HCT116 (cell line): ENCODE measurements around the gene DYRK1B. TPM values are rescaled to one million over a fixed set of nuclear protein-coding genes. Genes with fewer than 3 reads are reported as not detected.

Experiments used
- ATAC-seq: fragments of 200-7000 bp; cut with Tn5 transposase; 2 replicates; pipeline ENCODE4 v1.9.1; 2020; ENCODE audit warnings: mild to moderate bottlenecking, moderate library complexity
- BruUV-seq: library from RNA; stranded (reverse); fragments of 400-500 nt; replicated peaks from 2 replicates; lab custom pipeline; 2021; lab: Mats Ljungman, UMichigan
- CTCF ChIA-PET: fragments of 300-600 bp; sonication (Branson Sonifier 250); formaldehyde crosslinking; loops from one replicate; lab custom pipeline; 2021; ENCODE audit warnings: antibody characterized with exemption; lab: Charles Lee
- POLR2A ChIA-PET: fragments of 300-600, 350-600 bp; sonication (Branson Sonifier 250); formaldehyde crosslinking; loops from one replicate; lab custom pipeline; 2021; ENCODE audit warnings: antibody characterized with exemption; lab: Charles Lee
- RAD21 ChIA-PET, 2 experiments: fragments of 300-600 bp; sonication (Branson Sonifier 250); formaldehyde crosslinking; loops; one replicate each; lab custom pipeline; 2023; ENCODE audit warnings: low total read pairs in 2 of 2; ENCODE audit not compliant: uncharacterized antibody in 2 of 2, unreplicated experiment in 2 of 2, low non-redundant PET in 1 of 2; lab: Charles Lee
- DNase-seq: peaks from one replicate; pipeline ENCODE4 v3.0.0-alpha.2; 2010; ENCODE audit warnings: low read depth, low spot score
- H2AFZ ChIP-seq: fragments of 200-600 bp; shearing (Covaris generic), sonication (generic); 2 replicates; pipeline ENCODE4 v1.6.1; 2017; ENCODE audit warnings: low read depth, mixed run types, mixed read lengths, antibody characterized with exemption, low read length; ENCODE audit not compliant: poor library complexity, severe bottlenecking
- H3K27ac ChIP-seq: 2 replicates; pipeline ENCODE4 v1.5.1; 2012; ENCODE audit warnings: low read depth, low read length
- H3K27me3 ChIP-seq: fragments of 200-600 bp; sonication (generic); 2 replicates; pipeline ENCODE4 v1.6.1; 2016; ENCODE audit warnings: mixed run types, low read length, mixed read lengths; ENCODE audit not compliant: insufficient read depth
- H3K36me3 ChIP-seq, 2 experiments: fragments of 200-500 bp in 1 of 2; fragments of 200-600 bp in 1 of 2; sonication (Bioruptor generic) in 1 of 2; sonication (generic) in 1 of 2; 2 replicates each; pipeline versions ENCODE4 v1.5.1 to v1.6.1; 2014 to 2016; ENCODE audit warnings: low read length in 2 of 2, inconsistent platforms in 1 of 2, mixed read lengths in 1 of 2, mixed run types in 1 of 2; ENCODE audit not compliant: insufficient read depth in 2 of 2, control insufficient read depth in 1 of 2
- H3K4me1 ChIP-seq, 2 experiments: fragments of 200-600 bp in 1 of 2; sonication (generic) in 1 of 2; 2 replicates each; pipeline versions ENCODE4 v1.5.1 to v1.6.1; 2012 to 2017; ENCODE audit warnings: low read length in 2 of 2, inconsistent platforms in 1 of 2, mild to moderate bottlenecking in 1 of 2, mixed read lengths in 1 of 2, mixed run types in 1 of 2, moderate library complexity in 1 of 2; ENCODE audit not compliant: insufficient read depth in 2 of 2, control insufficient read depth in 1 of 2
- H3K4me2 ChIP-seq: fragments of 200-600 bp; sonication (generic); 2 replicates; pipeline ENCODE4 v1.6.1; 2017; ENCODE audit warnings: mixed run types, low read length, mixed read lengths
- H3K4me3 ChIP-seq, 2 experiments: fragments of 200-600 bp in 1 of 2; sonication (generic) in 1 of 2; replicated peaks in 1 of 2; 2 replicates each; pipeline ENCODE4 v1.5.1; 2011 to 2016; ENCODE audit warnings: low read length in 2 of 2, control low read depth in 1 of 2, low read depth in 1 of 2, mild to moderate bottlenecking in 1 of 2, mixed read lengths in 1 of 2, mixed run types in 1 of 2
- H3K79me2 ChIP-seq: fragments of 200-600 bp; sonication (generic); 2 replicates; pipeline ENCODE4 v1.6.1; 2017; ENCODE audit warnings: mild to moderate bottlenecking, mixed run types, low read length, moderate library complexity, mixed read lengths; ENCODE audit not compliant: insufficient read depth
- H3K9ac ChIP-seq: fragments of 200-600 bp; sonication (generic); 2 replicates; pipeline ENCODE4 v1.6.1; 2016; ENCODE audit warnings: low read length, mixed read lengths
- H3K9me2 ChIP-seq: fragments of 200-600 bp; sonication (generic), shearing (Covaris generic); 2 replicates; pipeline ENCODE4 v1.6.1; 2017; ENCODE audit warnings: mixed run types, mild to moderate bottlenecking, moderate library complexity; ENCODE audit not compliant: insufficient read depth
- H3K9me3 ChIP-seq, 2 experiments: fragments of 200-500 bp in 1 of 2; fragments of 200-600 bp in 1 of 2; sonication (Bioruptor generic) in 1 of 2; sonication (generic) in 1 of 2; 2 replicates each; pipeline ENCODE4 v1.6.1; 2014 to 2017; ENCODE audit warnings: low read length in 2 of 2, mixed read lengths in 2 of 2, inconsistent platforms in 1 of 2, low read depth in 1 of 2, mild to moderate bottlenecking in 1 of 2, mixed run types in 1 of 2, moderate library complexity in 1 of 2; ENCODE audit not compliant: control insufficient read depth in 1 of 2, insufficient read depth in 1 of 2
- H4K20me1 ChIP-seq: fragments of 200-600 bp; sonication (generic), shearing (Covaris generic); 2 replicates; pipeline ENCODE4 v1.6.1; 2017; ENCODE audit warnings: mixed run types, mild to moderate bottlenecking, moderate library complexity; ENCODE audit not compliant: insufficient read depth
- CEBPB ChIP-seq: IDR thresholded peaks from 2 replicates; pipeline ENCODE4 v1.6.1; 2012; ENCODE audit warnings: low read depth
- EZH2 ChIP-seq: fragments of 200-600 bp; sonication (generic); IDR thresholded peaks from 2 replicates; pipeline ENCODE4 v1.6.1; 2017; ENCODE audit warnings: antibody characterized with exemption, mixed run types
- EZH2phosphoT487 ChIP-seq: fragments of 200-600 bp; IDR thresholded peaks from 2 replicates; pipeline ENCODE4 v1.6.1; 2018; ENCODE audit warnings: antibody characterized with exemption, borderline replicate concordance
- POLR2AphosphoS5 ChIP-seq: IDR thresholded peaks from 2 replicates; pipeline ENCODE4 v1.6.1; 2011; ENCODE audit warnings: mild to moderate bottlenecking, low read depth, low read length, moderate library complexity
- ZFX ChIP-seq: fragments of 450-650 bp; IDR thresholded peaks from 2 replicates; pipeline ENCODE4 v1.6.1; 2017
- intact Hi-C: fragments of 100-400 bp; cut with micrococcal nuclease; formaldehyde crosslinking; loops from 2 replicates; pipeline ENCODE4 v1.10.0; 2022
- total RNA-seq: library from RNA; stranded (reverse); gene quantifications from one replicate; pipeline ENCODE4 v1.2.1, GENCODE V29; 2021; ENCODE audit not compliant: unreplicated experiment
- TF ChIP-seq, protein P1 (sequence below): IDR thresholded peaks from 2 replicates; pipeline ENCODE4 v1.6.1; 2011; ENCODE audit warnings: mild to moderate bottlenecking, low read length, moderate library complexity; ENCODE audit not compliant: insufficient replicate concordance; ENCODE audit errors: extremely low read depth

The DYRK1B gene
- total RNA-seq, 1 experiment from 2014 or later: 7.3 TPM

DNA sequence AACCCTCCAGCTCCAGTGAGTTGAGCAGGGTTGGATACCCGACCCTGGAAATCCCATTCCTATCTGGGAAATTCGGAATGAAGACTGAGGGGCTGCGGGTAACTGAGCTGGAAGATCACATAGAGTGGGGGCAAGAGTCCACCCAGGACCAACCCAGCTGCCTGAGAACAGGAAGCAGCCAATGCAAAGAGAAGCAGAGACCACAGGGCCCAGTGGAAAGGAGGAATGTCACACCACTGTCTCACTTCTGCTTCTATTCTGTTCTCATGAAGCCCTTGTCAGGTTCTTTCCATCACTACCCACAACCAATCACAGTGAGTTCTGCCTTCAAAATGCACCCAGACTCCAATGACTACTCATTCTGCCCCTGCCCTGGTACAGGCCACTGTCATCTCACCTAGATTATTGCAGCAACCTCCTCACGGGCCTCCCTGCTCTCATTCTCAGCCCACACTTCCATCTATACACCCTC is 15.3 kb downstream of the DYRK1B start:
- RAD21 ChIA-PET: no interaction called here
- Histone ChIP-seq H4K20me1 (no peaks in the 10 kb centered on the region), H2AFZ (no peak overlapping the region), H3K27ac (no peak overlapping the region), H3K27me3 (no peaks in the 10 kb centered on the region), H3K4me1 (no peaks in the 10 kb centered on the region), H3K9me2 (no peaks in the 10 kb centered on the region), H3K36me3 (no peaks in the 10 kb centered on the region), H3K4me2 (no peak overlapping the region), H3K9ac (no peak overlapping the region), H3K9me3 (no peaks in the 10 kb centered on the region), H3K79me2 (no peaks in the 10 kb centered on the region), H3K4me3 (no peak overlapping the region)
- CTCF ChIA-PET: no interaction called here
- POLR2A ChIA-PET: no interaction called here
- TF ChIP-seq CEBPB (no peak), EZH2phosphoT487 (no peak), ZFX (no peak)
- TF ChIP-seq, protein P1, sequence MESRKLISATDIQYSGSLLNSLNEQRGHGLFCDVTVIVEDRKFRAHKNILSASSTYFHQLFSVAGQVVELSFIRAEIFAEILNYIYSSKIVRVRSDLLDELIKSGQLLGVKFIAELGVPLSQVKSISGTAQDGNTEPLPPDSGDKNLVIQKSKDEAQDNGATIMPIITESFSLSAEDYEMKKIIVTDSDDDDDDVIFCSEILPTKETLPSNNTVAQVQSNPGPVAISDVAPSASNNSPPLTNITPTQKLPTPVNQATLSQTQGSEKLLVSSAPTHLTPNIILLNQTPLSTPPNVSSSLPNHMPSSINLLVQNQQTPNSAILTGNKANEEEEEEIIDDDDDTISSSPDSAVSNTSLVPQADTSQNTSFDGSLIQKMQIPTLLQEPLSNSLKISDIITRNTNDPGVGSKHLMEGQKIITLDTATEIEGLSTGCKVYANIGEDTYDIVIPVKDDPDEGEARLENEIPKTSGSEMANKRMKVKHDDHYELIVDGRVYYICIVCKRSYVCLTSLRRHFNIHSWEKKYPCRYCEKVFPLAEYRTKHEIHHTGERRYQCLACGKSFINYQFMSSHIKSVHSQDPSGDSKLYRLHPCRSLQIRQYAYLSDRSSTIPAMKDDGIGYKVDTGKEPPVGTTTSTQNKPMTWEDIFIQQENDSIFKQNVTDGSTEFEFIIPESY: no peak
- no TSS peak for BruUV-seq
- intact Hi-C loops: no loop called here
- ATAC-seq: no peak
- no peak for DNase-seq

- H3K27me3 ChIP-seq: no peaks in the 10 kb centered on the region
- RAD21 ChIA-PET: no interaction called here
Observed at GRCh38 chr19:39817888-39818561, 15.9 kb downstream of the DYRK1B start.

More at GRCh38 chr19:39817888-39818561, 15.9 kb downstream of the DYRK1B start:
- intact Hi-C loops: no loop called here
- no peaks in the 10 kb centered on the region for H3K36me3 ChIP-seq
- H3K79me2 ChIP-seq: no peaks in the 10 kb centered on the region
- H3K4me3 ChIP-seq: no peak overlapping the region
- no peak overlapping the region for H3K4me2 ChIP-seq
- ChIA-PET CTCF (no interaction called here), POLR2A (no interaction called here)
- no TSS peak for BruUV-seq
- ATAC-seq: no peak
- no peak overlapping the region for H2AFZ ChIP-seq
- H3K9me2 ChIP-seq: no peaks in the 10 kb centered on the region
- no peak for DNase-seq
- TF ChIP-seq POLR2AphosphoS5 (no peak), EZH2 (no peak)
- TF ChIP-seq, all 23 proteins: peak for 0
- H3K9me3 ChIP-seq: no peaks in the 10 kb centered on the region
- H4K20me1 ChIP-seq: no peaks in the 10 kb centered on the region
- H3K9ac ChIP-seq: no peak overlapping the region
- no peak overlapping the region for H3K27ac ChIP-seq
- no peaks in the 10 kb centered on the region for H3K4me1 ChIP-seq
